Cardiac muscle cell (in vitro differentiated cells and primary cell): ENCODE results near the gene MCTP2. TPM values are rescaled to one million over a fixed set of nuclear protein-coding genes. Genes with fewer than 3 reads are reported as not detected.

Experiments used
- DNase-seq, 2 donors: peaks; one replicate each; pipeline versions ENCODE4 v3.0.0 to v3.0.0-alpha.2; 2010 to 2017; ENCODE audit warnings: low read depth in 1 of 2, low spot score in 1 of 2
- H3K27ac ChIP-seq: fragments of 200-600 bp; sonication (generic); 2 replicates; pipeline ENCODE4 v1.5.1; 2016
- H3K27me3 ChIP-seq: fragments of 200-600 bp; sonication (generic); 2 replicates; pipeline ENCODE4 v1.6.0; 2016; ENCODE audit warnings: control low read depth
- H3K36me3 ChIP-seq: fragments of 200-600 bp; sonication (generic); 2 replicates; pipeline ENCODE4 v1.5.1; 2016; ENCODE audit warnings: control low read depth
- H3K4me1 ChIP-seq: fragments of 200-600 bp; sonication (generic); 2 replicates; pipeline ENCODE4 v1.8.1; 2017; ENCODE audit warnings: low read depth, mild to moderate bottlenecking, mixed run types
- H3K4me3 ChIP-seq: fragments of 200-600 bp; sonication (generic); 2 replicates; pipeline ENCODE4 v1.5.1; 2016; ENCODE audit warnings: mild to moderate bottlenecking
- H3K9me3 ChIP-seq: fragments of 200-600 bp; sonication (generic); 2 replicates; pipeline ENCODE4 v1.5.1; 2017; ENCODE audit warnings: low read depth, mild to moderate bottlenecking, control low read depth
- polyA plus RNA-seq: library from polyadenylated mRNA; unstranded; fragments of >200 nt; fragmentation: Nextera tagmentation; extraction: Ambion mirVana; gene quantifications from 2 replicates; pipeline ENCODE4 v1.2.1, GENCODE V29; 2016
- total RNA-seq: library from RNA; depleted of rRNA; stranded (reverse); fragments of >200 nt; gene quantifications from 2 replicates; pipeline ENCODE4 v1.2.3, GENCODE V29; 2016
- TF ChIP-seq, protein P1 (sequence below): IDR thresholded peaks from 2 replicates; pipeline ENCODE4 v1.5.1; 2012; ENCODE audit warnings: low read depth, mild to moderate bottlenecking, low read length

MCTP2 gene
- total RNA-seq = 0.83 TPM in 1 of 2 replicates, not detected in the other
- polyA plus RNA-seq = 0.34 and 1.1 TPM in 2 replicates

DNA sequence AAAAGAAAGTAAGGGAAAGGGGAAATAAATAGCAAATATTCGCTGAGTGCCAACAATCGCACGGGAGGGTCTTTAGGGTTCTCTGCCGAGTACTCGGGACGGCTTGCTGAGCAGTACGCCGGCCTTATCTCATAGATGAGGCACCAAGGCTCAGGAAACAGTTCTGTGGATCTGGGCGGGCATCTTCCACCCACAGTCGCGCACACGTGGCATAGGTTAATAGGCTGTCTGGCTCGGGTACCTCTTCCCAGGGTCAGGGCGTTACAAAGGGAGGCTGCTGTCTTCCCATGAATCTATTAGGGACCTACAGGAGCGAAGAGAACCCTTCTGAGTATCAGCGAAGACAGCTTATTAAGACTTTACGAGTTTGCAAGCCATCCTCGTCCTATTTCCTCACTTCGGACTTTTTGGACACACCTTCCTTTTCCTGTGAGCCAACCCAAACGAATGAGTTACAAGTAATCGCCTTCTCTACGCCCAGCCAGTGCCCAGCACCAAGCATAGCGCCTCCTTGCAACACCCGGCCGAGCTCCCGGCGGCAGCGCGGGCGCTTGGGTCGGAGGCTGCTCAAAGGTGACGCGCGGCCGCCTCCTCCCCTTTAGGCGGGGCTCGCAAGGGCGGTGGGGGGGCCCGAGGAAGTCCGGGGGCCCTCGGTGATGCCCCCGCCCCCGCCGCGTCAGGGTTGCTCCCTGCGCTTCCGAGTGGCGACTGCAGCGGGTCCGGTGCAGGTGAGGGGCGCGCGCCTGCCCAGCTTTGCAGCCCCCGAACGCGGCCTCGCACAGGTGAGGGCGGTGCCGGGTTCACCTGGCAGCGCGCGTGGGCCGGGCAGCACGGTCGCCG lies at the start of gene MCTP2:
MCTP2 (plus strand) TSS at position 679 of the 840 bp plus-strand sequence. CDS start 66,705 bp downstream, outside the sequence.
- Histone ChIP-seq H3K4me3 (peak within 1 kb of the TSS; percentile 59), H3K4me1 (no peaks in the 10 kb centered on the region), H3K9me3 (no peaks in the 10 kb centered on the region), H3K27ac (no peak within 1 kb of the TSS), H3K36me3 (no peaks in the 10 kb centered on the region), H3K27me3 (peaks cover 59% of the 10 kb centered on the region)
- TF ChIP-seq, protein P1, sequence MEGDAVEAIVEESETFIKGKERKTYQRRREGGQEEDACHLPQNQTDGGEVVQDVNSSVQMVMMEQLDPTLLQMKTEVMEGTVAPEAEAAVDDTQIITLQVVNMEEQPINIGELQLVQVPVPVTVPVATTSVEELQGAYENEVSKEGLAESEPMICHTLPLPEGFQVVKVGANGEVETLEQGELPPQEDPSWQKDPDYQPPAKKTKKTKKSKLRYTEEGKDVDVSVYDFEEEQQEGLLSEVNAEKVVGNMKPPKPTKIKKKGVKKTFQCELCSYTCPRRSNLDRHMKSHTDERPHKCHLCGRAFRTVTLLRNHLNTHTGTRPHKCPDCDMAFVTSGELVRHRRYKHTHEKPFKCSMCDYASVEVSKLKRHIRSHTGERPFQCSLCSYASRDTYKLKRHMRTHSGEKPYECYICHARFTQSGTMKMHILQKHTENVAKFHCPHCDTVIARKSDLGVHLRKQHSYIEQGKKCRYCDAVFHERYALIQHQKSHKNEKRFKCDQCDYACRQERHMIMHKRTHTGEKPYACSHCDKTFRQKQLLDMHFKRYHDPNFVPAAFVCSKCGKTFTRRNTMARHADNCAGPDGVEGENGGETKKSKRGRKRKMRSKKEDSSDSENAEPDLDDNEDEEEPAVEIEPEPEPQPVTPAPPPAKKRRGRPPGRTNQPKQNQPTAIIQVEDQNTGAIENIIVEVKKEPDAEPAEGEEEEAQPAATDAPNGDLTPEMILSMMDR = peak; percentile 9
- peak; percentile 69 to 74 for DNase-seq

GRCh38 chr15:94182883-94183282 lies 48.5 kb upstream of the MCTP2 start:
- TF ChIP-seq, protein P1 = no peak
- no peaks in the 10 kb centered on the region for H3K4me1 ChIP-seq
- no peaks in the 10 kb centered on the region for H3K9me3 ChIP-seq
- no peaks in the 10 kb centered on the region for H3K36me3 ChIP-seq
- no peak for DNase-seq
- no peak overlapping the region for H3K4me3 ChIP-seq
- H3K27ac ChIP-seq = no peak overlapping the region
- H3K27me3 ChIP-seq = no peaks in the 10 kb centered on the region

DNA sequence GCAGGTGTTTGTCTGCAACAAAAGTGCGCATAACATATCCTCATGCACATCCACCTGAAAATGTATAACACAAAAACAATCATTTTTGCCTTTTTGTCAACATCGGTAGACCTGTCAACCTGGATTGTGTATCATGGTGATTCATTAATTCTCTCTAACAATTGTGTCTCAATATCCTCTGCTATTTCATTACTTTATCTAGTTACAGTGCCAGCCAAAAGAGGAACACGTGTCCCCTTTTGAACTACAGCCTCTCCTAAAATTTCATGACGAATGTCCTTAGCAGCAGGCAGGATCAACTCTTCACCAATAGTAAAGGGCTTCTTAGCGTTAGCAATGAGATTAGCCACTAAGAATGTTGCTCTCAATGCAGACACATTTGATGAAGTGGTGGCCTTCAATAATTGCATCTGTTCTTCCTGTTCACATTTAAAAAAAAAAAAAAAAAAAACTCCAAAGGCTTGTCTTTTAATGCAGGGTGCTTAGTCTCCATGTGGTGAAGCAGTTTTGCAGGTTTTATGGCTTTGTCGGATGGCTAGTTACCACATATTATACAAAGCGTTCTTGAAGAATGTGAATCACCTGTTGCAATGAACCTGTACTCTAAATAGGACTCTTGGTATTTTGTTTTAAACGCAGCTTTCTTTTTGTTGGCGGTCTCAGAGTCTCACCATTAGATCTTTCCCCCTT lies 45.7 kb upstream of the MCTP2 start:
- no peaks in the 10 kb centered on the region for H3K9me3 ChIP-seq
- no peak for DNase-seq
- H3K27ac ChIP-seq = no peak overlapping the region
- TF ChIP-seq, protein P1 = no peak
- H3K4me1 ChIP-seq = no peaks in the 10 kb centered on the region
- no peaks in the 10 kb centered on the region for H3K27me3 ChIP-seq
- H3K36me3 ChIP-seq = no peaks in the 10 kb centered on the region
- H3K4me3 ChIP-seq = no peak overlapping the region

GRCh38 chr15:94186770-94187331 lies 44.5 kb upstream of the MCTP2 start:
- Histone ChIP-seq H3K27ac (no peak overlapping the region), H3K36me3 (no peaks in the 10 kb centered on the region), H3K4me1 (no peaks in the 10 kb centered on the region), H3K27me3 (peaks cover 2% of the 10 kb centered on the region), H3K9me3 (no peaks in the 10 kb centered on the region), H3K4me3 (no peak overlapping the region)
- TF ChIP-seq, protein P1 = no peak
- no peak for DNase-seq

GRCh38 chr15:94193906-94194305 lies 37.5 kb upstream of the MCTP2 start:
- no peak for DNase-seq
- Histone ChIP-seq H3K27ac (no peak overlapping the region), H3K4me1 (no peaks in the 10 kb centered on the region), H3K9me3 (no peaks in the 10 kb centered on the region), H3K27me3 (peaks cover 2% of the 10 kb centered on the region), H3K4me3 (no peak overlapping the region), H3K36me3 (no peaks in the 10 kb centered on the region)
- TF ChIP-seq, protein P1 = no peak
